Fibroblast of upper back skin (primary cell): ENCODE measurements around the gene SLC26A1.

ENCODE experiments used
- DNase-seq: peaks from one replicate; pipeline ENCODE4 v3.0.0-alpha.2; 2013

SLC26A1 gene

DNA sequence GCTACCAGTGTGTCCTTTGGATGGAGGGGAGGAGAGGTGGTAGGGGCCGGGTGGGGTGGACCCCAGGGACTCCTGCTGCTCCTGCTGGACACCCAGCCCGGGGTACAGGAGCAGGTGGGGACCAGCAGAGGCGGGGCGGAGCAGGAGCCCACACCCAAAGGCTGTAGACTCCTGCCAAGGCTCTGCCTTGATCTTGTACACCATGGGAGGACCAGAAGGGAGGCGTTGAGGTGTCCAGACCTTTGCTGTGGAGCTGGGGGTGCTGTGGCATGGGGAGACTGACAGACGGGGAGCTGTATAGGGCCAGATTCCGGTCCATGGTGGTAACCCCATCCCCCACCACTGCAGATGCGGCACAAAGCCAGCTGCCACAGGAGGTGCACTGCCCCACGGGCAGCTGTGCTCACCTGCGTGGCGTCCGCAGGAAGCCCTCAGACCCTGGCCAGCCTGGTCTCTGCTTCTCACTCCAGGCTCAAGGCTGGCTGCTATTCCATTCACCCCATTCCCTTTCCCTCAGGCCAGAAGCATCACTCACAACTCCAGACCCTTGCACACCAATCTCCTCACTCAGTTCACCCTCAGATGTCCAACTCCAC lies 5.0 kb upstream of the SLC26A1 start:
- no peak for DNase-seq

DNA sequence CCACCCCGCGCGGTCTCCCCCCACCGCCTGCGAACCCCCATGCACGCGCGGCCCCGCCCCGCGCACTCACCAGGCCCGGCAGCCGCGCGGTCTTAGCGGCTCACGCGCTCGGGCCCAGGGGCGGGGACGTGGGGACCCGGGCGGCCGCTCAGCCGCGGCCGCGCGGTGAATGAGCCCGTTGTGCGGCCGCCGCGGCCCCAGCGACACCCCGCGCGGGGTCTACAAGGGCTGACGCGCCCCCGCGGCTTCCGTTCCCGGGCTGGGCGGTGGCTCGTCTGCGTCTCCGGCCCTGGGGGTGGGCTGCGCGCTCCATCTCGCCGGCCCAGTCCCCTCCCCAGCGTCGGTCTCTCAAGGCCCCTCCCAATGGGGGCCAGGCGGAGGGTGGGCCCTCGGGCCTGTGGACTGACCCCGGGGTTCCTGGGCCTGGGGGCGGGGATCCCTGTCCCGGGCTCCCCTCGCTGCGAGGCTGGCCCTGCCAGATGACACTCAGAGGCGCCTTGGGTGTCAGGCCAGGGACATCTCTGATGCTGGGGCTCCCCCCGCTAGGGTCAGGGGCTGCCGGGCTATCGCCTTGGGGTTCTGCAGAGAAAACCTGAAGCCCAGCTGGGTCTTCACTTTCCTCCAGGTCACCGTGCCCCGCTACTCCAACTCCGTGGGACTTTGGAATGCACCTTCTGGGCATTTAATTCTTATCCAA lies 4.3 kb upstream of the SLC26A1 start:
- DNase-seq, result no peak

DNA sequence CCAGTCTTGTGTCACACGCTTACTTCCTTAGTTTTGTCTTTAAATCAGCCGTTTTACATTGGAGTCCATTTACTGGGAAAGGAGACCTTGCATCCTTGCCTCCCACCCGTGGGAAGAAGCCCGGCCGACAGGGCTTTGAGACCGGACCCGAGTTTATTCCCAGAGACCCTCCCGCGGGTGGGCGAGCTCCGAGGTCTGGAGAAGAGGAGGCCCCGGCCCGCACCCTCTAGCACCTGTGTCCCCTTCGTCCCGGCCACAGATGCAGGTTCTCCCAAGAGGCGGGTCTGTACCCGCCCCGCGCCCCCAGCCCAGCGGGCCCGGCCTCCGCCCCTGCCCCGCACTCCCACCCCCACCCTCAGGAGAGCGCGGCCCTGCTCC lies 3.8 kb upstream of the SLC26A1 start:
- DNase-seq, result no peak

DNA sequence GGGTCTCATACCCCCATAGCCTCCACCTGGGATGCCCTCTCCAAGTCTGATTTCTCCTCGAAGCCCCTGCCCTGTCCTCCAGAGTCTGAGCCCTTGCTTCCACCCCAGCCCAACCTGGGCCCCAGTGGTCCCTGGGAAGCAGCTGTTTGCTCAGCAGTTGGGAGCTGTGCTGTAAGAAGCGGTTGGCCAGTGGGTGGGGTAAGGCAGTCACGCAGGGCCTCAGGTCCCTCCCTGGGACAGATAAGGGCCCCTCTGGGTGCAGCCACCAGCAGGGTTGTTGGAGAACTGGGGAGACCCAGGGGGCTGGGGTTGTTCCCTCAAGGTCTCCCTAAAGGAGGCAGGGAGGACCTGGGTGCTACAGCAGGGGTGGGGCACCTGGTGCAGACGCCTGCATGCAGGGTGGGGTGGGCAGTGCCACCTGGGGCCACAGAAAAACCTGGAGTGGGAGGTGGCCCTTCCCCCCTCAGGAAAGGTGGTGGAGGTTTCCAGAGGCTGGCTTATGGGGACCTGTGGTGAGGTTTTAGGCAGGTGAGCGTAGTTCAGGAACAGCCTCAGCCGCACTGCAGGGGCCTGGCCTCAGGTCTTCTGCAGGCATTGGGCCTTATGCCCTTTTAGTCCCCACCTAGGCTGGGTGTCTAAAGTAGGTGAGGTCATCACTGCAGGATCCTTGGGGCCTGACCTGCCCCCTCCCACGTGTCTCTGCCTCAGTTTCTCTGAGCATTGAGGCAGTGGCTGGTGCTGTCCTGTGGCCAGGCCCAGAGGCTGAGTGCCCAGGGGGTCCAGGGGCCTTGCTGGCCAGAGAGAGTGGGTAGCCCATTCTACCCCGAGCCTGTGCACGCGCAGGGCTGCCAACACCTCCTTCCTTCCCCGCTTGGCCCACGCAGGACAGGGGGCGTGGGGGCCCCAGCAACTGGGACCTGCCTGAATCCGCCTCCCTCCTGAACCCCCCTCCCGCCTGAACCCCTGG lies 3.1 kb upstream of the SLC26A1 start:
- no peak for DNase-seq

DNA sequence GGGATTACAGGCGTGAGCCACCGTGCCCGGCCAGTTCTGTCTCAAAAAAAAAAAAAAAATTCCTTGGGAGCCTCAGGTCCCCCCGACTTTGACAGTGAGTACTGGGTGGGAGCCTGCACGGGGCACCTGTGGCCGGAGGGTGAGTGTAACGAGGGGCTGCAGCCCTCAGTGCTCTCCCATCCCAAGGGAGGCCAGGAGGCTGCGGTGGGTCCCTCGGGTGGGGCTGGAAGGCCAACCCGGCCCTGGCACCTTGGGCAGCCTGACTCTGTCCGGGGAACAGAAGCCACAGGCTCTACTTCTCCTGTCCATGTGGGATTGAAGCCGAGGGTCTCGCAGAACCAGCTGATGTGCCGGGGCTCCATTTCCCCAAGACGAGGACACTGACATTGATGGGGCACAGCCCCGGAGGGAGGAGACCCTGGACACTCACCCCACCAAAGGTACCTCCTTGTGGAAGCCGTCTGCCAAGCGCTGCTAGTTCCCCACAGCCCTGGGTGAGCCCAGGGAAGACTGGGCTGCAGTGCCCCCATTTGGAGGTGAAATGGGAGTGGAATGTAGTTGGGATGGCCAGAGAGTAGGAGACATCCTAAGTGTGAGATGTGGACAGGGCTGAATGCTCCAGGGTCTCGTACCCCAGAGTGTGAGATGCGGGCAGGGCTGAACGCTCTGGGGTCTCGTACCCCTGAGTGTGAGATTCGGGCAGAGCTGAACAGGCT lies 2.3 kb upstream of the SLC26A1 start:
- no peak for DNase-seq

DNA sequence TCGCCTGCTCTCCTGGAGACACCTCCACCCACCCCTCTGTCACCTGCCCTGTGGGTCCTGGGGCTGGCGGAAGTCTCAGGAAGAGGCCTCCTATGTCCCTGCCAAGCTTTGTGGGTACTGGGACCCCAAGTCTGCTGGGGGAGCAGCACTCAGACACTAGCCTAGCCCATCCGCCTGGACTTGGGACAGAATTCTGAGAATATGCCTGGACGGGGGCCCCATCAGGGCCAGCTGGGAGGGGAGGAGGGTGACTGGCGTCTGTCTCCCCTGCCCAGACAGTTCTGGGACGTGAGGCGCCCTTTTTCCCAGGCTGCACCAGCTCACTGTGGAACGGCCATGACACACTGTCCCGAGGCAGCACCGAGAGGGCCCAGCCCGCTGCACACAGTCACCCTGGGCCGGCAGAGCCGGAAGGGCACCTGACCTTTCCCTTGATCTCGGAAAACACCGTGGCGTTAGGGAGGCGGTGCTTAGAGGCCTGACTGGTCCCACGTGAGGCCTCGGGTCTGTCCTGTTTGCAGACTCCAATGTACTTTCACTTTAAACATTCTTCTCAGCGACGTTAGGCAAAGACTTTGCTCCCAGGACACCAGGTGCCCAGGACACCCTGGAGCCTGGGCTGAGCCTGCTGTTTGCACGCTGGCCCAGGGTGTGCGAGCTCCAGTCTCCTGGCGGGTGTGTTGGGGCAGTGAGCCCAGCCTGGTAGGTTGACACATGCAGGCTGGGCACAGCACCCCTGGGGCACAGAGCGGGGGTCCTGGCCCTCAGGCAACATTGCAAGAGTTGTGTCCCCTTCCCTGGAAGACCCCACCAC lies 700 bp downstream of the SLC26A1 start:
- DNase-seq, result no peak

DNA sequence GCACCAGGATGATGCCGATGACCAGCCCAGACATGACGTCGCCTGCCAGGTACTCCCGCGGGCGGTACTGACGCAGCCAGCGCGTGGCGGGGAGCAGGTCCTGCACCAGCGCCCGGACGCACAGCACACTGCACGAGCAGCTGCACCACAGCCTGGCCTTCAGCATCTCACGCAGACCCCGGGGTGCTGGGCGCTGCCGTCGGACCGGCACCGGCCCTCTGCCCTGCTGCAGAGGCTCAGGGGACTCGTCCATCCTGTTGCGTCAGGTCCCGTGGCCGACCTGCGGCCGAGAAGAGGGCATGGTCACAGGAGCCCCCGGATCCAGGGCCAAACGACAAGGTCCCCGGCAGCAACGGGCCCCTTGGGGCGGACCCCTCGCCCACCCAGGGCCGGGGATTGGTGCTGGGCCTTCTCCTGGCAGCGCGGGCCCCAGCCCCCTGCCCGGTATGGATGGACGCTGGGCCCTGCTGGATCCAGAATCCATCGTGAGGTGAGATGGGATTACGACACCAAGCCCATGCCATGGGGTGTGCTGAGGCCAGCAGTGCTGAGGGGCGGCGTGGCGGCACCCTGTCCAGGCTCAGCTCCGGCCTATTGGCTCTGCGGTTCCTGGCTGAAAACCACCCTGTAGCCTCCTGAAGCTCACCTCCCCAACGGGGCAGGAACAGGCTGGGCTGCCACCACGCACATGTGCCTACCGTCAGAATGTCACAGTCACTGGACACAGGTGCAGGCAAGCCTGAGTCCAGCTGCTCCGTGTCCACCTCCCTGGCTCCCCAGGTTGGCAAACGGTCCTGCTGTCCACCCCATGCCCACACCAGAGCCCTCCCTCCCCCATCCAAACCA lies 1.5 kb downstream of the SLC26A1 start:
- no peak for DNase-seq

DNA sequence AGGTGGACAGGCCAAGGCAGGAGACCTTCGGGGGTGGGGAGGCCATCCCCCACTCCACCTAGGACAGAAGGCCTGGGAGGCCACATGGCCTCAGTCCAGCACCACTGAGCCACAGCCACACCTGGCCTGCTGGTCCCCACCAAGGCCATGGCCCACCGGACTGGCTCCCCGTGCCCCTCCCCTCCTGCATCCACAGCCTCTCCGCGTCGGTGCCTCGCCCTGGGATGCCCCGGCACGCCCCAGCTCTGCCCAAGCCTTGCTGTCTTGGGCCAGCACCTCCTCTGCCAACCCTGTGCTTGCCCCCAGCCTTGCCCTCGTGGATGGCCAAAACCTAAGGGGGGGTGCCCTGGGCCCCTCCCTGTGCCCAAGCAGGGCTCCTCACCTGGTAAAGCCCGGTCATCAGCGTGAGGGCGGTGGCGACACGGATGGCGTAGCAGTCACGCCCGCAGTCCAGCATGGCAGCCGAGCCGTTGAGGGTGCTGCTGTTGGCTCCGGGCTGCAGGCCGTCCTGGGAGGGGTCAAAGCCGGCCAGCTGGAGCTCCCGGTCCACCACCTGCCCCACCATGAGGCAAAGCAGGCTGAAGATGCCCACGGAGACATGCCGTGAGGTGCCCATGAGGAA lies 2.3 kb downstream of the SLC26A1 start:
- DNase-seq, result no peak

DNA sequence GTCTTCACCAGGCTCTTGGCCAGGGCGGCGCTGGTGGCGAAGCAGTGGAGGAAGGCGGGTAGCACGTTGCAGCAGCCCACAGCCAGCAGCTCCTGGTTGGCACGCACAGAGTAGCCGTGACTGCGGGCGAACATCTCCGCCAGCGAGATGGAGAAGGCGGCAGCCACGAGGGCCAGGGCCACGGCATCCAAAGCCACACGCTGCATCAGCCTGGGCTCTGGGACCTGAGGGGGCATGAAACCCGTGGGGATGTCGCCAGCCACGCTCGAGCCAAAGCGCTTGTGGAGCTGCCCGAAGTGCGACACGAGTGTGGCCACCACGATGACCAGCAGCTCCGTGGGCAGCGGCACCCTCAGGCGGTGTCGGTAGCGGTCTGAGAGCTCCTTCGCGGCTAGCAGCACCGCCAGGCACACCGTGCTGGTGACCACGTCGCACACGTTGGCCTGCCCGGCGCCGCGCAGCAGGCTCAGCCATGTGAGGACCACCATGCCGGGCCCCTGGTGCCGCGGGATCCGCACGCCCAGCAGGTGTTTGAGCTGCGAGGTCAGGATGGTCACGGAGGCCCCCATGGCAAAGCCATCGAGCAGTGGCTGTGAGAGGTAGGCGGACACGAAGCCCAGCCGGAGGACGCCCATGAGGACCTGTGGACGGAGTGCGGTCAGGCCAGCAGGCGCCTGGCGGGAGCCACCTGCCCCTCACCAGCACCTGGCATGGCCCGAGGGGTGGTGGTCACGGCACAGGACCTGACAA lies 3.3 kb downstream of the SLC26A1 start:
- DNase-seq, result no peak

DNA sequence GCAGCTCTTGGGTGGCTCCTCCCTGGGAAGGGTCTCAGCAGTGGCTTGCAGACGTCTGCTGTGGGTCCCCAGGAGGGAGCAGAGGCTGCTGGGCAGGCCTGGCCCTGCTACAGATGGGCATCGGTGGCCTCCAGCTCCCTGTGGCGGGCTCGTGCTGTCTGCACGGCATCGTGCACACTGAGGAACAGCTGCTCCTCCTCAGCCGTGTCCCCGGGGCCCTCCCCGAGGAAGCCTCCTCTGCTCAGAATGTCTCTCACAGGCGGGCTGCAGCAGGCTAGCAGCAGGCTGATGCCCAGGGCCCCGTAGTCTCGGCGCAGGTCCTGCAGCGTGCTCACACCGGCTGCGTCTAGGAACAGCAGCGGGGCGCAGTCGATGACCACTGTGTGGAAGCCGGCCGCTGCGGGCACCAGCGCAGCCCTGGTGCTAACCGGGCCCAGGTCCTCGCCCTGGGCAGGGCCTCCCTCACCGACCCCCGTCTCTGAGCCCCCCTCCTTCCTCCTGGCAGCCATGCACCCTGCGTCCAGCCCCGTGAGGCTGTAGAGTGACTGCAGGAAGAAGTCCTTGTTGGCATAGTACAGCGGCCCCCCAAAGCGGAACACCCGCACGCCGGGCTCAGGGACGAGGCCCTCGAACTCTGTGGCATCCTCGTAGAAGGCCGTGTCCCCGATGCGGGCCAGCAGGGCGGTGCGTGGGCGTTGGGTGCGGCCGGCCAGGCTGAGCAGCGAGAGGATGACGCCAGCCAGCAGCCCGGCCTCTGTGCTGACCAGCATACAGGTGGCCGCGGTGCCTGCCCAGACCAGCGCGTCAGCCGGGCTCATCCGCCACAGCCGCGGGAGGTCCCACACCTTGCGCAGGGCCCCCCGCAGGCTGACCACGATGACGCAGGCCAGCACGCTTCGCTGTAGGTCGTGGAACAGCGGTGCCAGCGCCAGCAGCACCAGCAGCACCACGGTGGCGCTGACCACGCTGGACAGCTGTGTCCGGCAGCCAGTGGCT lies 4.2 kb downstream of the SLC26A1 start:
- DNase-seq, result no peak

DNA sequence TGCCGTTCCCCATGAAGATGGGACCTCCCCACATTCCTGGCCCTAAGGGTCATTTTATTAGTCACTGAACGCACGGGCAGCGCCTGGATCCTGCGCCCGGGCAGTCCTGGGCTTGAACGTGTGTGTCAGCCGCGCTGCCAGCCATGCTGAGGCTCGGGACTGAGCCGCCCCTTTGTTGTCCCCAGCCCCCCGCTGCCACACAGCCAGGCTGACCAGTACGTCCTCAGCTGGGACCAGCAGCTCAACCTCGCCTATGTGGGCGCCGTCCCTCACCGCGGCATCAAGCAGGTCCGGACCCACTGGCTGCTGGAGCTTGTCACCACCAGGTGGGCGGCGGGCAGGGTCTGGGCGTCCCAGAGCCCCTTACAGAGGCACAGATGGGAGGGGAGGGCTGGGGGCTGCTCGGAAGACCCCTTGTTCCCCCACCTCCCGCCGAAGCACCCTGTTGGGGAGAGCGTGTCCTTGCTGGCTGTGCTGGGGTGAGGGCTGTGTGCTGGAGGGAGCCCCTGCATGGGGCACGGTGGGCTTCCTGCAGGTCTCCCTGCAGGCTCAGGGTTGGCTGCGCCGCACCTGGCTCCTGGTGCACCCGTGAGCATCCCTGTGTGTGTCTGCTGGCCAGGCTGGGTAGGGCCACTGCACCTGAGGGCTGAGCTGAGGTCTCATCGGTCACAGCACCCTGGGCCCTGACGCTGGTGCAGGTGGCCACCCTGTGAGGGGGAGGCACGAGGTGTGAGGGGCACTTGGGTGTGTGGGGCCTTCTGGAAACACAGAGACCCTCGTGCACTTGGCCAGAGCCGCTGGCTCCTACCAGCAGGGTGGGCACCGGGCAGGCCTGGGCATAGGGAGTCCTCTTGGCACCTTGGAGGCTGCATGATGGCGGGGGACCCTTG lies 5.3 kb downstream of the SLC26A1 start:
- DNase-seq, result no peak

DNA sequence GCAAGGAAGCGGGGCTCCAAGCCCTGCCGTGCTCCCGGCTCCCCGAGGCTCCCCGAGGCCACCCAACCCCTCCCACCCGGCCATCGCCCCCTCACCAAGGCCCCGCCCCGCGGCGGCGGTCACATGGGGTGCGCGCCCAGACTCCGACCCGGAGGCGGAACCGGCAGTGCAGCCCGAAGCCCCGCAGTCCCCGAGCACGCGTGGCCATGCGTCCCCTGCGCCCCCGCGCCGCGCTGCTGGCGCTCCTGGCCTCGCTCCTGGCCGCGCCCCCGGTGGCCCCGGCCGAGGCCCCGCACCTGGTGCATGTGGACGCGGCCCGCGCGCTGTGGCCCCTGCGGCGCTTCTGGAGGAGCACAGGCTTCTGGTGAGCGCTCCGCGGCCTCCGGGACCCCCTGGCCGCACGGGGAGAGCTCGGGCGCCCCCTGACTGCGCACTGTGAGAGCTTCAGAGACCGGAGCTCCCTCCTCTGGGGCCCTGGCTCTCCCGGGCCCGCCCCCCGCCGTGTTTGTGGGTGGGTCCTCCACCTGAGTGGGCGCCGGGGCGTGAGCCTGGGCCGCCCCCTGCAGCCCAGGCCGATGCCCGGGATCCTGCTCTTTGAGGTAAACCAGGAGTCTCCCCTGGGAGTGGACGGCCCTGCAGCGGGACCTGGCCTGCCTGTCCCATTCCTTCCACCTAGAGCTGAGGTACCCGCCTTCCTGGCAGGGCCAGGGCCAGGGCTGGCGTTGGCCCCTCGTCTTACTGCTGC lies 6.2 kb downstream of the SLC26A1 start, which contains the start of gene IDUA:
IDUA (plus strand) TSS at position 166 of the 745 bp plus-strand sequence; CDS start at position 207, 41 bp downstream.
- peak; percentile 62 for DNase-seq

DNA sequence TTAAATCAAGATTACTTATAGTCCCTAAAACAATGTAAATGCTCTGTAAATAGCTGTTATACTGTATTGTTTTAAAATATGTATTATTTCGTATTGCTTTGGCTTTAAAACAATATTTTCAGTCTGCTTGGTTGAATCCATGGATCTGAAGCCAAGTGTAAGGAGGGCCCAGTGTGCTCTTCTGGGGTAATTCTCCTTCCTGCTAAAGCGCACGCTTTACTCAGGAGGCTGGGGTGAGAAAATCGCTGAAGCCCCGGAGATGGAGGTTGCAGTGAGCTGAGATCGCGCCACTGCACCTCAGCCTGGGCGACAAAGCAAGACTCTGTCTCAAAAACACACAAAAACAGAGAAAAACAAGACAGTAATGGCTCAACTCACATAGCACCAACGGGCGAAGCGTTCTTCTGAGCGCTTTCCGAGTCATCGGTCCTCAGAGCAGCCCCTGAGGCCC lies 6.8 kb downstream of the SLC26A1 start:
- no peak for DNase-seq

DNA sequence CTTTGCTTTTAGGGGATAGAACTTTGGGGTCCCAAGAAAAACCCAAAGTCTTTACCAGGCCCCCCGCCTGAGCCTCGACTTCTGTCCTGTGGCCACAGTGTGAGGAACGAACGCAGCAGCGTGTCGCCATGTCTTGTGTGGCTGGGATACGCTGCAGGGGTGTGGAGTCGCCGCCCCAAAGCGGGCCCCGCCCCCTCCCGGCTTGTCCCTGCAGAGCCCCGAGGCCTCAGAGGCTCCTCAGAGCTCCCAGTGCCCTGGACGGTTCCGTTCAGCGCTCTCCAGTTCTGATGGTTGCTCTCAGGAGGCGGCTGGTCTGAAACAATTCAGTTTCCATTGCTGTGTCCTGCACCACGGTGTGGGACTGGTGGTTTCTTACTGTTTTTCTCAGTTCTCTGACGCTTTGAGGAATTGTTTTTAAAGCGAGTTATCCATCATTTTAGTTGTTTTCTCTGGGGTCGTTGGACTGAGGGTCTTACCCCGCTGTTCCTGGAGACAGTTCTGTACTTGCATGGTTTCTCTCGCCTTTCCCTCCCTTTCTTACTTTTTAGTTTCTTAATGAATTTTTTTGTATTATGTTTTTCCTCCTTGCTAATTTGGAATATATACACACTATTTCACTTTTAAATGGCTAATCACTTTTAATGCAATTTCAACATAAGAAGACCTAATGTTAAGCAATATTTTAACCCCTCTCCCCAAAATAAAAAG lies 7.9 kb downstream of the SLC26A1 start:
- DNase-seq, result no peak

DNA sequence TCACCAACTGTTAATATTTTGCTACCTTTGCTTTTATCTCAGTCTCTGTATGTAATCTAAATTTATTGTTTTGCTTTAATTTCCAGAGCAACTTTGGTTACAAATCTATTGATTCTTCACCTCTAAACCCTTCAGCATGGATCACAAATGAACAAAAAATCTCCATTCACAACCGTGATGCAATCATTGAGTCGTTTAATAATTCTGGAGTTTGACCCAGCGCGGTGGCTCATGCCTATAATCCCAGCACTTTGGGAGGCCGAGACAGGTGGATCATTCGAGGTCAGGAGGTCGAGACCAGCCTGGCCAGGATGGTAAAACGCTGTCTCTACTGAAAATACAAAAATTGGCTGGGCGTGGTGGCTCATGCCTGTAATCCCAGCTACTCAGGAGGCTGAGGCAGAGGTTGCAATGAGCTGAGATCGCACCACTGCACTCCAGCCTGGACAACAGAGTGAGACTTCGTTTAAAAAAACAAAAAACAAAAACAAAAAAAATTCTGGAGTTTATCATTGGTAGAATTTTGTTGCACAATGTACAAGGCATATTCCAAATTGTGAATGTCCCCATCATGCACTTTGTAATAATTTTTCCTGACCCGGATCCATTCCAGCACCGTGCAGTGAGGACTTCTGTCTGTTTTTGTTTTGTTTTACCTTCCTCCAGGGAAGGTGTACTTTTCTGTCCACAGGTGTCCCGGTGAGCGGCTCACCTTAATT lies 8.7 kb downstream of the SLC26A1 start:
- DNase-seq, result no peak
